ENCODE results near the gene NUDT5. TPM values are rescaled to one million over a fixed set of nuclear protein-coding genes. Genes with fewer than 3 reads are reported as not detected.

The NUDT5 gene
- total RNA-seq, 1 experiment from 2014 or later: 54.0 TPM

- CTCF ChIA-PET: no interaction called here
- Histone ChIP-seq H3K27me3 (ENCODE audit: control insufficient read depth, insufficient read depth, low read length) (no peaks in the 10 kb centered on the region), H3K36me3 (ENCODE audit: control insufficient read depth, insufficient read depth, low read length) (peaks cover 6% of the 10 kb centered on the region)
Observed at GRCh38 chr10:12208460-12208859, 12.8 kb upstream of the NUDT5 start.

GRCh38 chr10:12207114-12207513 is 11.4 kb upstream of the NUDT5 start:
- intact Hi-C loops (cut with micrococcal nuclease; ENCODE audit: unreplicated experiment): no loop called here

More at GRCh38 chr10:12208460-12208859, 12.8 kb upstream of the NUDT5 start:
- Histone ChIP-seq H3K27ac (ENCODE audit: low read length) (no peak overlapping the region), H3K4me1 (ENCODE audit: control insufficient read depth, insufficient read depth, low read length) (no peaks in the 10 kb centered on the region), H3K4me3 (ENCODE audit: low read depth in 2 of 2, low read length in 2 of 2) (no peak overlapping the region), H3K9me3 (ENCODE audit: control insufficient read depth, insufficient read depth, low read depth, low read length) (no peaks in the 10 kb centered on the region)
- intact Hi-C loops (cut with micrococcal nuclease; ENCODE audit: unreplicated experiment) (no loop called here), in situ Hi-C loops (cut with HindIII; ENCODE audit: low pct_unique_long_range_greater_than_20kb, low sequenced_read_pairs) (no loop called here)
- no peak for TF ChIP-seq REST (IDR thresholded peaks at IDR 0.05; ENCODE audit: insufficient read depth in 1 of 2, low read depth in 2 of 2, low read length in 1 of 2)
- no peak for TF ChIP-seq CTCF (IDR thresholded peaks at IDR 0.05)
- TF ChIP-seq POLR2AphosphoS5 (IDR thresholded peaks at IDR 0.05; ENCODE audit: low read depth, low read length): no peak
- TF ChIP-seq SIN3A (IDR thresholded peaks at IDR 0.05; ENCODE audit: borderline replicate concordance, insufficient read depth, low read depth, low read length): no peak
- TF ChIP-seq TCF7L2 (IDR thresholded peaks at IDR 0.05; ENCODE audit: low read depth, low read length): no peak
- ATAC-seq (no peak), DNase-seq (ENCODE audit: low read depth, low spot score) (no peak)
- POLR2A ChIA-PET: no interaction called here
- BruUV-seq (replicated peaks): no TSS peak

More at GRCh38 chr10:12207114-12207513, 11.4 kb upstream of the NUDT5 start:
- ChIA-PET POLR2A (no interaction called here), CTCF (no interaction called here)
- Histone ChIP-seq H3K36me3 (ENCODE audit: control insufficient read depth, insufficient read depth, low read length) (peaks cover 6% of the 10 kb centered on the region; the same call in 1 of the 2 replicates), H3K27me3 (ENCODE audit: control insufficient read depth, insufficient read depth, low read length) (no peaks in the 10 kb centered on the region), H3K9me3 (ENCODE audit: control insufficient read depth, insufficient read depth, low read depth, low read length) (no peaks in the 10 kb centered on the region), H3K27ac (ENCODE audit: low read length) (no peak overlapping the region), H3K4me3 (ENCODE audit: low read depth in 2 of 2, low read length in 2 of 2) (no peak overlapping the region), H3K4me1 (ENCODE audit: control insufficient read depth, insufficient read depth, low read length) (no peaks in the 10 kb centered on the region)
- in situ Hi-C loops (cut with HindIII; ENCODE audit: low pct_unique_long_range_greater_than_20kb, low sequenced_read_pairs): no loop called here
- DNase-seq (ENCODE audit: low read depth, low spot score): no peak
- TF ChIP-seq POLR2AphosphoS5 (IDR thresholded peaks at IDR 0.05; ENCODE audit: low read depth, low read length): no peak
- TF ChIP-seq REST (IDR thresholded peaks at IDR 0.05; ENCODE audit: insufficient read depth in 1 of 2, low read depth in 2 of 2, low read length in 1 of 2): no peak
- no peak for TF ChIP-seq SIN3A (IDR thresholded peaks at IDR 0.05; ENCODE audit: borderline replicate concordance, insufficient read depth, low read depth, low read length)
- TF ChIP-seq CTCF (IDR thresholded peaks at IDR 0.05): no peak
- no TSS peak for BruUV-seq (replicated peaks)
- no peak for ATAC-seq
